ENCODE measurements around the gene PKNOX2. TPM values are rescaled to one million over a fixed set of nuclear protein-coding genes. Genes with fewer than 3 reads are reported as not detected.

The PKNOX2 gene
- total RNA-seq, 4 donors from 2014 or later, result 1.5 to 4.6 (median 2.8) TPM

- intact Hi-C loops (cut with DNase I; ENCODE audit: low total_unique reads), result no loop called here
- no peak for TF ChIP-seq CTCF (IDR thresholded peaks at IDR 0.05)
- no peak for TF ChIP-seq POLR2A (IDR thresholded peaks at IDR 0.05)
- H3K4me3 ChIP-seq (ENCODE audit: low read depth, poor library complexity, severe bottlenecking), result no peak overlapping the region
- 87 to 91% methylated on average over 2 of the region's 2 CpGs for WGBS, 2 donors
- DNase-seq (ENCODE audit: low spot score in 2 of 2), result no peak
Measured at GRCh38 chr11:125470355-125470754, 305.8 kb downstream of the PKNOX2 start.

- H3K4me3 ChIP-seq (ENCODE audit: low read depth, poor library complexity, severe bottlenecking), result no peak overlapping the region
- TF ChIP-seq CTCF (IDR thresholded peaks at IDR 0.05) (no peak), POLR2A (IDR thresholded peaks at IDR 0.05) (no peak)
- intact Hi-C loops (cut with DNase I; ENCODE audit: low total_unique reads), result no loop called here
- DNase-seq (ENCODE audit: low spot score in 2 of 2), result no peak
- 76 to 79% methylated on average over 3 of the region's 3 CpGs for WGBS, 2 donors
Measured at GRCh38 chr11:125476721-125477120, 312.2 kb downstream of the PKNOX2 start.

- intact Hi-C loops (cut with DNase I; ENCODE audit: low total_unique reads), result no loop called here
- no peak overlapping the region for H3K4me3 ChIP-seq (ENCODE audit: low read depth, poor library complexity, severe bottlenecking)
- 89 to 94% methylated on average over 3 of the region's 3 CpGs for WGBS, 2 donors
- no peak for TF ChIP-seq POLR2A (IDR thresholded peaks at IDR 0.05)
- TF ChIP-seq CTCF (IDR thresholded peaks at IDR 0.05), result no peak
- no peak for DNase-seq (ENCODE audit: low spot score in 2 of 2)
Measured at GRCh38 chr11:125479137-125479536, 314.6 kb downstream of the PKNOX2 start.

GRCh38 chr11:125481531-125481930, 317.0 kb downstream of the PKNOX2 start:
- DNase-seq (ENCODE audit: low spot score in 2 of 2), result no peak
- no peak for TF ChIP-seq CTCF (IDR thresholded peaks at IDR 0.05)
- TF ChIP-seq POLR2A (IDR thresholded peaks at IDR 0.05), result no peak
- WGBS, 2 donors, result 31 to 39% methylated on average over 3 of the region's 3 CpGs
- intact Hi-C loops (cut with DNase I; ENCODE audit: low total_unique reads), result no loop called here
- H3K4me3 ChIP-seq (ENCODE audit: low read depth, poor library complexity, severe bottlenecking), result no peak overlapping the region

Other genes with a start within 250 kb of the PKNOX2 start
- not detected for gene HEPN1, start 245.5 kb upstream of the PKNOX2 start, total RNA-seq
- gene HEPACAM, start 228.7 kb upstream of the PKNOX2 start, total RNA-seq, result 1 to 10 TPM in 1 of 4 donors, under 1 TPM in 2, not detected in 1; 0.06 to 1.9 (median 0.97) TPM
- 1 to 10 TPM; 2.1 to 4.2 (median 2.9) TPM for gene CCDC15, start 210.5 kb upstream of the PKNOX2 start, total RNA-seq
- 100 to 1,000 TPM; 137 to 334 (median 238) TPM for gene SLC37A2, start 101.4 kb upstream of the PKNOX2 start, total RNA-seq
- gene TMEM218, start 53.1 kb upstream of the PKNOX2 start, total RNA-seq, result 10 to 100 TPM in 3 of 4 donors, 1 to 10 TPM in 1; 8.6 to 17.1 (median 13.6) TPM

Data from lower leg skin (tissue), 4 donors.